H1 (cell line): ENCODE results near the gene IL20RB. TPM values are rescaled to one million over a fixed set of nuclear protein-coding genes. Genes with fewer than 3 reads are reported as not detected.

Experiments used
- CTCF ChIA-PET: fragments of 300-600 bp; sonication (Branson Sonifier 250); formaldehyde crosslinking; loops from one replicate; lab custom pipeline; 2021; ENCODE audit not compliant: partially characterized antibody; lab: Charles Lee
- POLR2A ChIA-PET: fragments of 300-600 bp; sonication (Branson Sonifier 250); formaldehyde crosslinking; loops from one replicate; lab custom pipeline; 2021; ENCODE audit warnings: inconsistent platforms; ENCODE audit not compliant: partially characterized antibody; lab: Charles Lee
- DNase-seq, 2 experiments: peaks; one replicate each; pipeline versions ENCODE4 v3.0.0 to v3.0.0-alpha.2; 2010 to 2022; ENCODE audit warnings: low spot score in 2 of 2, low read depth in 1 of 2, mixed read lengths in 1 of 2
- FAIRE-seq: peaks from 2 replicates; lab custom pipeline; 2011; peaks lifted over from hg19 to GRCh38; lab: Jason Lieb, UNC
- H2AFZ ChIP-seq: 2 replicates; pipeline ENCODE4 v1.8.1; 2012; ENCODE audit warnings: low read length, inconsistent platforms
- H2AK5ac ChIP-seq: 2 replicates; pipeline ENCODE4 v1.6.1; 2013; ENCODE audit warnings: low read depth, low read length
- H2BK120ac ChIP-seq: replicated peaks from 2 replicates; pipeline ENCODE3; 2013; ENCODE audit warnings: low read depth, low read length, inconsistent platforms
- H2BK12ac ChIP-seq: 2 replicates; pipeline ENCODE4 v1.6.1; 2013; ENCODE audit warnings: low read depth, low read length
- H2BK15ac ChIP-seq: 2 replicates; pipeline ENCODE4 v1.6.1; 2013; ENCODE audit warnings: low read length
- H2BK20ac ChIP-seq: 2 replicates; pipeline ENCODE4 v1.6.1; 2013; ENCODE audit warnings: low read length
- H2BK5ac ChIP-seq: 2 replicates; pipeline ENCODE4 v1.6.1; 2013; ENCODE audit warnings: low read depth, low read length
- H3K14ac ChIP-seq: 2 replicates; pipeline ENCODE4 v1.6.1; 2013; ENCODE audit warnings: inconsistent platforms; ENCODE audit not compliant: insufficient read length
- H3K18ac ChIP-seq: 2 replicates; pipeline ENCODE4 v1.6.1; 2013; ENCODE audit warnings: low read length; ENCODE audit errors: extremely low read depth
- H3K23ac ChIP-seq: 2 replicates; pipeline ENCODE4 v1.6.1; 2013; ENCODE audit warnings: inconsistent platforms; ENCODE audit not compliant: insufficient read length
- H3K23me2 ChIP-seq: 2 replicates; pipeline ENCODE4 v1.6.1; 2013; ENCODE audit warnings: low read depth, low read length
- H3K27ac ChIP-seq: 2 replicates; pipeline ENCODE4 v1.6.1; 2011; ENCODE audit warnings: low read depth, low read length, inconsistent platforms
- H3K27me3 ChIP-seq, 4 experiments: replicated peaks in 1 of 4; 1 replicate in 1 of 4; 2 replicates in 3 of 4; pipeline versions ENCODE4 v1.6.1 to v1.8.1; 2011 to 2013; ENCODE audit warnings: low read length in 3 of 4, mild to moderate bottlenecking in 3 of 4, inconsistent platforms in 2 of 4, mixed read lengths in 2 of 4, moderate library complexity in 1 of 4; ENCODE audit not compliant: control insufficient read depth in 3 of 4, insufficient read depth in 3 of 4; ENCODE audit errors: extremely low read depth in 1 of 4
- H3K36me3 ChIP-seq, 4 experiments: 2 replicates each; pipeline versions ENCODE4 v1.6.1 to v1.8.1; 2011 to 2013; ENCODE audit warnings: mild to moderate bottlenecking in 4 of 4, low read length in 3 of 4, moderate library complexity in 2 of 4, control low read depth in 1 of 4, inconsistent platforms in 1 of 4; ENCODE audit not compliant: insufficient read depth in 4 of 4, control insufficient read depth in 2 of 4
- H3K4ac ChIP-seq: replicated peaks from 2 replicates; pipeline ENCODE3; 2013; ENCODE audit warnings: low read length, low read depth, mixed read lengths, inconsistent platforms; ENCODE audit not compliant: insufficient read length
- H3K4me1 ChIP-seq, 4 experiments: replicated peaks in 1 of 4; 1 replicate in 1 of 4; 2 replicates in 3 of 4; pipeline versions ENCODE4 v1.6.1 to v1.8.1; 2011 to 2013; ENCODE audit warnings: low read length in 3 of 4, inconsistent platforms in 2 of 4, mixed read lengths in 1 of 4; ENCODE audit not compliant: insufficient read depth in 4 of 4, control insufficient read depth in 3 of 4
- H3K4me2 ChIP-seq, 2 experiments: 2 replicates each; pipeline versions ENCODE4 v1.6.1 to v1.8.1; 2011 to 2013; ENCODE audit warnings: low read depth in 2 of 2, low read length in 2 of 2, control low read depth in 1 of 2, inconsistent platforms in 1 of 2, mild to moderate bottlenecking in 1 of 2; ENCODE audit not compliant: insufficient read depth in 1 of 2
- H3K4me3 ChIP-seq, 4 experiments: fragments of 200-600, 300-600 bp in 1 of 4; sonication (generic), shearing (Covaris generic), sonication (Bioruptor Twin) in 1 of 4; 2 replicates each; pipeline versions ENCODE4 v1.5.1 to v1.8.1; 2011 to 2016; ENCODE audit warnings: low read length in 4 of 4, low read depth in 3 of 4, control low read depth in 2 of 4, inconsistent platforms in 2 of 4, mild to moderate bottlenecking in 2 of 4, mixed read lengths in 1 of 4, moderate library complexity in 1 of 4; ENCODE audit not compliant: insufficient read depth in 2 of 4; ENCODE audit errors: extremely low read depth in 1 of 4
- H3K56ac ChIP-seq: replicated peaks from 2 replicates; pipeline ENCODE3; 2013; ENCODE audit warnings: low read depth, mild to moderate bottlenecking, mixed read lengths, low read length, inconsistent platforms; ENCODE audit not compliant: insufficient read length
- H3K79me1 ChIP-seq: 2 replicates; pipeline ENCODE4 v1.6.1; 2013; ENCODE audit warnings: low read depth, low read length, control low read depth
- H3K79me2 ChIP-seq, 2 experiments: 2 replicates each; pipeline versions ENCODE4 v1.6.1 to v1.8.1; 2012 to 2013; ENCODE audit warnings: low read length in 2 of 2, mild to moderate bottlenecking in 2 of 2, inconsistent platforms in 1 of 2; ENCODE audit not compliant: insufficient read depth in 2 of 2, control insufficient read depth in 1 of 2
- H3K9ac ChIP-seq, 4 experiments: replicated peaks in 1 of 4; 1 replicate in 1 of 4; 2 replicates in 3 of 4; pipeline versions ENCODE4 v1.6.1 to v1.8.1; 2011 to 2013; ENCODE audit warnings: low read depth in 3 of 4, low read length in 3 of 4, control low read depth in 2 of 4, mild to moderate bottlenecking in 2 of 4, moderate library complexity in 2 of 4, inconsistent platforms in 1 of 4; ENCODE audit errors: extremely low read depth in 1 of 4
- H3K9me3 ChIP-seq, 2 experiments: 2 replicates each; pipeline versions ENCODE4 v1.6.1 to v1.8.1; 2012 to 2013; ENCODE audit warnings: mild to moderate bottlenecking in 2 of 2, moderate library complexity in 2 of 2, control low read depth in 1 of 2, inconsistent platforms in 1 of 2, low read depth in 1 of 2, low read length in 1 of 2, mixed read lengths in 1 of 2; ENCODE audit not compliant: insufficient read depth in 2 of 2
- H4K20me1 ChIP-seq, 2 experiments: replicated peaks in 1 of 2; 2 replicates each; pipeline versions ENCODE3 to v1.8.1; 2011 to 2013; ENCODE audit warnings: inconsistent platforms in 2 of 2, low read length in 2 of 2, mild to moderate bottlenecking in 1 of 2; ENCODE audit not compliant: insufficient read depth in 2 of 2, control insufficient read depth in 1 of 2
- H4K5ac ChIP-seq: 2 replicates; pipeline ENCODE4 v1.6.1; 2013; ENCODE audit warnings: low read length, low read depth, mixed read lengths, inconsistent platforms; ENCODE audit not compliant: insufficient read length
- H4K8ac ChIP-seq: 2 replicates; pipeline ENCODE4 v1.8.0; 2013; ENCODE audit warnings: mild to moderate bottlenecking, moderate library complexity, low read length, inconsistent platforms; ENCODE audit not compliant: insufficient read depth; ENCODE audit errors: extremely low read depth
- H4K91ac ChIP-seq: replicated peaks from 2 replicates; pipeline ENCODE3; 2013; ENCODE audit warnings: low read length, mixed read lengths, inconsistent platforms; ENCODE audit not compliant: insufficient read length
- CBX8 ChIP-seq: fragments of 300-800, 300-1000 bp; sonication (generic); IDR thresholded peaks from 2 replicates; pipeline ENCODE4 v1.7.1; 2016; ENCODE audit warnings: low read depth, low read length, borderline replicate concordance
- CHD1 ChIP-seq: IDR thresholded peaks from 2 replicates; pipeline ENCODE4 v1.6.1; 2012; ENCODE audit warnings: low read depth, low read length, improper control_type of control experiment
- CTBP2 ChIP-seq: IDR thresholded peaks from 2 replicates; pipeline ENCODE4 v1.7.0; 2011; ENCODE audit warnings: borderline replicate concordance, mild to moderate bottlenecking, moderate library complexity, mixed read lengths, low read length; ENCODE audit not compliant: insufficient read depth, insufficient read length
- KDM1A ChIP-seq: fragments of 200-600, 300-600 bp; sonication (generic); IDR thresholded peaks from 2 replicates; pipeline ENCODE4 v1.7.1; 2016; ENCODE audit warnings: mild to moderate bottlenecking, low read length, borderline replicate concordance
- KDM5A ChIP-seq: fragments of 200-600 bp; IDR thresholded peaks from 2 replicates; pipeline ENCODE4 v1.7.1; 2012; ENCODE audit warnings: mild to moderate bottlenecking, low read length, inconsistent platforms, mixed read lengths
- MAFK ChIP-seq: IDR thresholded peaks from 2 replicates; pipeline ENCODE4 v1.6.1; 2012; ENCODE audit warnings: low read depth, mild to moderate bottlenecking, improper control_type of control experiment, low read length
- WGBS, 2 experiments: shearing (Covaris generic) in 1 of 2; methylation state at CpG; one replicate each; pipeline versions ENCODE4 v1.1.6 to v1.1.7; 2013 to 2015; ENCODE audit warnings: low lambda C conversion rate in 2 of 2, mixed read lengths in 2 of 2, inconsistent platforms in 1 of 2, low coverage in 1 of 2, missing lambda C conversion rate in 1 of 2; ENCODE audit not compliant: insufficient replicate concordance in 2 of 2, insufficient coverage in 1 of 2, insufficient read length in 1 of 2; ENCODE audit errors: extremely low coverage in 1 of 2, missing lambda C conversion rate in 1 of 2; 5-methylcytosine and 5-hydroxymethylcytosine counted together
- polyA plus RNA-seq, 7 experiments: library from polyadenylated mRNA; depleted of rRNA in 3 of 7; stranded (reverse) in 5 of 7; unstranded in 2 of 7; fragments of >200 nt in 5 of 7; fragments of 200-250 nt in 2 of 7; gene quantifications; 1 replicate in 5 of 7; 2 replicates in 1 of 7; 4 replicates in 1 of 7; pipeline versions ENCODE4 v1.2.1 to v1.2.3, GENCODE V29; 2011 to 2013; ENCODE audit warnings: missing spikeins in 2 of 7, mixed read lengths in 2 of 7
- total RNA-seq: library from RNA; stranded (reverse); fragmentation: NEBNext Ultra II Directional; extraction: Animal tissue kit (Norgen Biotek cat#: 25700); gene quantifications from 2 replicates; pipeline ENCODE4 v1.2.1, GENCODE V29; 2021

Gene IL20RB
- total and polyA plus RNA-seq, 2 of the 8 experiments (the other 6 are each of a cell fraction or from before 2014, with no cell fraction given), result 1.6 to 1.8 TPM

- Histone ChIP-seq H2BK120ac (no peak overlapping the region), H4K91ac (no peak overlapping the region), H3K56ac (no peak overlapping the region), H3K4me3 (no peak overlapping the region), H3K27me3 (no peaks in the 10 kb centered on the region), H2BK5ac (no peak overlapping the region), H3K79me2 (no peaks in the 10 kb centered on the region), H3K4me2 (no peak overlapping the region), H4K20me1 (no peaks in the 10 kb centered on the region), H2BK20ac (no peak overlapping the region), H3K23ac (no peak overlapping the region), H2AFZ (no peak overlapping the region), H3K4ac (no peak overlapping the region), H3K79me1 (no peaks in the 10 kb centered on the region), H3K14ac (no peak overlapping the region), H4K5ac (no peak overlapping the region), H3K4me1 (peaks cover 0 to 4% (median 0%) of the 10 kb centered on the region in 4 experiments; a peak in 1 of 7 replicates), H2BK12ac (no peak overlapping the region), H3K18ac (no peak overlapping the region), H3K9ac (no peak overlapping the region), H3K27ac (no peak overlapping the region), H4K8ac (no peak overlapping the region), H3K9me3 (no peaks in the 10 kb centered on the region), H3K36me3 (no peaks in the 10 kb centered on the region), H2BK15ac (no peak overlapping the region), H3K23me2 (no peaks in the 10 kb centered on the region; the same call in 1 of the 2 replicates), H2AK5ac (no peak overlapping the region)
- FAIRE-seq (no peak), DNase-seq (no peak)
- ChIA-PET POLR2A (no interaction called here), CTCF (interaction anchor here (1.0 to 4.2 kb wide), 4 partner anchors 8 to 148 kb away, joined by 3 to 26 read pairs (median 6); no protein-coding TSS in a partner anchor)
- TF ChIP-seq CHD1 (no peak), KDM1A (no peak), CBX8 (no peak), KDM5A (no peak), CTBP2 (no peak), MAFK (no peak)
- 89% methylated on average over 5 of the region's 5 CpGs; no CpG with 5 or more reads in 1 of the 2 experiments for WGBS, 2 experiments
Measured at GRCh38 chr3:137024348-137024747, 66.6 kb downstream of the IL20RB start.
